ENCODE results near the gene SH3BGR. TPM values are rescaled to one million over a fixed set of nuclear protein-coding genes. Genes with fewer than 3 reads are reported as not detected.

SH3BGR gene
- total and polyA plus RNA-seq, 12 donors, result 87.8 to 243 (median 144) TPM

DNA sequence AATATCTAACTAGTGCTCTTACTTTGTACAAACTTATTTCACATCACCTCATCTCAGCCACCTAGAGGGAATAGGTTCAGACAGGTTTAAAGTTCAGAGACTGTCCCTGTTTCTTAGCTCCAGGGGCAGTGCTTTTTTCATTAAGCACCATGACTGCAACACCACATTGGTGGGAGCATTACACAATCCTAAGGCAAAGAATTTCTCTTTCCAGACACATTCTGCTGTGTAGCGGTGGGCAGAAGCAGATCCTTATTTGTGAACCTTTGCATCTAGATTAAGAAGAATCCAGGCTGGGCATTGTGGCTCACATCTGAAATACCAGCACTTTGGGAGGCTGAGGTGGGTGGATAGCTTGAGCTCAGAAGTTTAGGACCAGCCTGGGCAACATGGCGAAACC, 22.3 kb upstream of the SH3BGR start:
- no peak overlapping the region for H3K4me3 ChIP-seq
- TF ChIP-seq, protein P1, sequence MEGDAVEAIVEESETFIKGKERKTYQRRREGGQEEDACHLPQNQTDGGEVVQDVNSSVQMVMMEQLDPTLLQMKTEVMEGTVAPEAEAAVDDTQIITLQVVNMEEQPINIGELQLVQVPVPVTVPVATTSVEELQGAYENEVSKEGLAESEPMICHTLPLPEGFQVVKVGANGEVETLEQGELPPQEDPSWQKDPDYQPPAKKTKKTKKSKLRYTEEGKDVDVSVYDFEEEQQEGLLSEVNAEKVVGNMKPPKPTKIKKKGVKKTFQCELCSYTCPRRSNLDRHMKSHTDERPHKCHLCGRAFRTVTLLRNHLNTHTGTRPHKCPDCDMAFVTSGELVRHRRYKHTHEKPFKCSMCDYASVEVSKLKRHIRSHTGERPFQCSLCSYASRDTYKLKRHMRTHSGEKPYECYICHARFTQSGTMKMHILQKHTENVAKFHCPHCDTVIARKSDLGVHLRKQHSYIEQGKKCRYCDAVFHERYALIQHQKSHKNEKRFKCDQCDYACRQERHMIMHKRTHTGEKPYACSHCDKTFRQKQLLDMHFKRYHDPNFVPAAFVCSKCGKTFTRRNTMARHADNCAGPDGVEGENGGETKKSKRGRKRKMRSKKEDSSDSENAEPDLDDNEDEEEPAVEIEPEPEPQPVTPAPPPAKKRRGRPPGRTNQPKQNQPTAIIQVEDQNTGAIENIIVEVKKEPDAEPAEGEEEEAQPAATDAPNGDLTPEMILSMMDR (IDR thresholded peaks at IDR 0.05), result no peak
- WGBS, 2 donors, result 48 to 99% methylated on average over 2 of the region's 2 CpGs
- DNase-seq (no peak), ATAC-seq (no peak)
- no peak overlapping the region for H3K27ac ChIP-seq
- no peaks in the 10 kb centered on the region for H3K9me3 ChIP-seq
- intact Hi-C loops (cut with DNase I), result no loop called here
- no peaks in the 10 kb centered on the region for H3K4me1 ChIP-seq
- no peaks in the 10 kb centered on the region for H3K36me3 ChIP-seq
- no peaks in the 10 kb centered on the region for H3K27me3 ChIP-seq

DNA sequence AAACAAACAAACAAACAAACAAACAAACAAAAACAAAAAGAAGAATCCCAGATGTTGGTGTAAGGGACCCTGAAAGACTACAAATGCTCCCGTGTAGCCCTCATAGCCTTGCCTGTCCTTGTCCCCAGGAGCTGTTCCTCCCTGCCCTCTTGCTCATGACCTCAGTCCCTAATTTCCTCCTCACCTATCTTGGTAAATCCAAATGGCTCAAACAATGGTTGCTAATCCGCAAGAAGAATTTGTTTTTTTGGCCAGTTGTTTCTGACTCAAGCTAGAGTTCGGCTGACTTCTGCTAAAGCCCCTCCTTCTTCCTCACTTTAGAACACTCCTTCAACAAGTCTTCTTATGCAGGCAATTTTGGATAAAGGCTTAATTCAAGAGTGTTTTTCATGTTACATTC, 21.8 kb upstream of the SH3BGR start:
- Histone ChIP-seq H3K9me3 (no peaks in the 10 kb centered on the region), H3K27me3 (no peaks in the 10 kb centered on the region), H3K27ac (no peak overlapping the region), H3K4me3 (no peak overlapping the region), H3K4me1 (no peaks in the 10 kb centered on the region), H3K36me3 (no peaks in the 10 kb centered on the region)
- ATAC-seq (no peak), DNase-seq (no peak)
- intact Hi-C loops (cut with DNase I), result no loop called here
- 75 to 83% methylated on average over 3 of the region's 3 CpGs for WGBS, 2 donors
- TF ChIP-seq, protein P1 (IDR thresholded peaks at IDR 0.05), result no peak

DNA sequence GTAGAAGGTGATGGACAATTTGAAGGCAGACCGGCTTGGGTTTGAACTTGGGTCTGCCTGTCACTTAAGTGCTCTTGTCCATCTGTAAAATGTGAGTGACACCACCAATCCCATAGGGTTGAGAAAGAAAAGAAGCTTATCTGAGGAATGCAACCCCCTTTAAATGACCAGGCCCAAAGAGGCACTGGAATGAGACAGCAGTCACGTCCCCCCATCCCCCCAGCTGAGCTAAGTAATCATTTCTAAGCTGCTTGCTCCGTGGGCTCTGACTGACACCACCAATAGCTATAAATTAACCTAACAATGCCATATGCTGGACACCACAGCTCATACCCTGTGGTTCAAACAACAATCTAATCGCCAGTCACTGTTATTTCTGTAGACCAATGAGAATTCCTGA, 21.3 kb upstream of the SH3BGR start:
- H3K27me3 ChIP-seq, result no peaks in the 10 kb centered on the region
- no peaks in the 10 kb centered on the region for H3K36me3 ChIP-seq
- H3K27ac ChIP-seq, result no peak overlapping the region
- WGBS, 2 donors, result 54 to 62% methylated on average over 4 of the region's 4 CpGs
- TF ChIP-seq, protein P1 (IDR thresholded peaks at IDR 0.05), result no peak
- intact Hi-C loops (cut with DNase I), result no loop called here
- H3K4me1 ChIP-seq, result no peaks in the 10 kb centered on the region
- no peak overlapping the region for H3K4me3 ChIP-seq
- no peaks in the 10 kb centered on the region for H3K9me3 ChIP-seq
- ATAC-seq, result no peak
- no peak for DNase-seq

DNA sequence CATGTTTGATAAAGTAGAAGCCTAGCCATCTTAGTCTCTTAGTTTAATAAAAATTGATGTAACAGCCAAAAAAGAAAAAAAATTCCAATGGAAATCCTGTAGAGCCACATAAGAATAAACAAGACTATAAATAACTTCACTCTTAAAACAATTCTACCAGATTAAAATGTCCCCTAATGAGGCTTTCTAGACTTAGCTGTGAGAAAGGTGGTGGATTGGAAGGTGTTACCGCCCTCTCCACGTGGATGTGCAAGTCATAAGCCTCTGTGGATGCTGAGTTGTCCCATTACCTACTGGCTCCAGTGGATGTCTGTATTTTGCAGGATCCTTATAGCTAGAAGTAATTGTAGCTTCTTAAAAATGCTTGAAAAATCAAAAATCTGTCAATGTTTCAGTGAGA, 20.8 kb upstream of the SH3BGR start:
- H3K27me3 ChIP-seq, result no peaks in the 10 kb centered on the region
- no peak overlapping the region for H3K4me3 ChIP-seq
- 75 to 76% methylated on average over 2 of the region's 2 CpGs for whole genome bisulfite sequencing, 2 donors
- TF ChIP-seq, protein P1 (IDR thresholded peaks at IDR 0.05), result no peak
- intact Hi-C loops (cut with DNase I), result no loop called here
- DNase-seq (no peak), ATAC-seq (no peak)
- no peak overlapping the region for H3K27ac ChIP-seq
- no peaks in the 10 kb centered on the region for H3K9me3 ChIP-seq
- H3K36me3 ChIP-seq, result no peaks in the 10 kb centered on the region
- no peaks in the 10 kb centered on the region for H3K4me1 ChIP-seq

DNA sequence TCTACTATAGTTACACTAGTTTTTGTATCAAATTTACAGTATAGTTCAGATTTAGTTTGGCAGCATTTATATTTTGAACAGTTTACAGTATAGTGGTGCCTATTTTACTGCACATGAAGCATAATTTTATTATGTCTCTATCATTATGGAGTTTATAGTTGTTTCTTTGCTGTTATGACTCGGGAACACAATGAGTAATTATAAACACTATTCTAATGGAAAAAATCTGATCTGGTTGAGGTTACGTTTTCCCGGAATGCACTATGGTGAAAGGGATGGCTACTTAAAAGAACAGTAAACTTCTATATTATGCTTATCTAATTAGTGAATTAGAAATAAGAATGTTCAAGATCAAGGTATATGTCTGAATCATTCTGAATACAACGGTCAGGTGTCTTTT, 16.8 kb upstream of the SH3BGR start:
- TF ChIP-seq, protein P1 (IDR thresholded peaks at IDR 0.05), result no peak
- ATAC-seq, result no peak
- intact Hi-C loops (cut with DNase I), result no loop called here
- Histone ChIP-seq H3K27me3 (no peaks in the 10 kb centered on the region), H3K4me3 (no peak overlapping the region), H3K27ac (no peak overlapping the region), H3K4me1 (no peaks in the 10 kb centered on the region), H3K9me3 (no peaks in the 10 kb centered on the region), H3K36me3 (no peaks in the 10 kb centered on the region)
- DNase-seq, result no peak
- WGBS, 2 donors, result 68 to 70% methylated on average over 4 of the region's 4 CpGs

Data from heart right ventricle (tissue), 16 donors.